Mucosa of descending colon (tissue), 3 donors: Measurements from ENCODE around the gene PAK4. TPM values are rescaled to one million over a fixed set of nuclear protein-coding genes. Genes with fewer than 3 reads are reported as not detected.

Experiments
- ATAC-seq: fragments of 200-7000 bp; cut with Tn5 transposase; one replicate; pipeline ENCODE4 v1.9.1; 2020; ENCODE audit warnings: mild to moderate bottlenecking, moderate library complexity
- DNase-seq, 3 donors: peaks; one replicate each; pipeline ENCODE4 v3.0.0-alpha.2; 2020
- H3K36me3 ChIP-seq: fragments of 200-600 bp; one replicate; pipeline ENCODE4 v1.8.0; 2021; ENCODE audit warnings: low read depth, mild to moderate bottlenecking
- H3K4me1 ChIP-seq: fragments of 200-600 bp; one replicate; pipeline ENCODE4 v1.8.0; 2021; ENCODE audit warnings: low read depth, mild to moderate bottlenecking
- H3K4me3 ChIP-seq: fragments of 200-600 bp; one replicate; pipeline ENCODE4 v1.8.0; 2021; ENCODE audit warnings: mild to moderate bottlenecking
- H3K9me3 ChIP-seq: fragments of 200-600 bp; one replicate; pipeline ENCODE4 v1.8.0; 2021; ENCODE audit warnings: mild to moderate bottlenecking
- intact Hi-C, 2 donors: fragments of 100-400 bp; cut with DNase I in 1 of 2; cut with micrococcal nuclease in 1 of 2; formaldehyde crosslinking; loops; one replicate each; pipeline versions ENCODE4 v1.11.0 to v1.11.1; 2022; cut with DNase I, micrococcal nuclease
- total RNA-seq, 3 donors: library from RNA; stranded (reverse); fragmentation: NEBNext Ultra II Directional in 2 of 3; extraction: Animal tissue kit (Norgen Biotek cat#: 25700) in 2 of 3; gene quantifications; one replicate each; pipeline versions ENCODE4 v1.2.1 to v1.2.4, GENCODE V29; 2021 to 2023
- TF ChIP-seq, protein P1 (sequence below): fragments of 200-600 bp; IDR thresholded peaks from one replicate; pipeline ENCODE4 v1.8.0; 2022; ENCODE audit warnings: antibody characterized with exemption, mild to moderate bottlenecking
- donor health status: DM: no; HTN: no; CAD: no; lungs with moderate emphysema.
- donor health status: DM: no; HTN: no; CAD: no.
- donor health status: DM: no; HTN: yes; CAD: no.

PAK4 gene
- total RNA-seq, 3 donors from 2014 or later: 54.4 to 116 (median 76.5) TPM

DNA sequence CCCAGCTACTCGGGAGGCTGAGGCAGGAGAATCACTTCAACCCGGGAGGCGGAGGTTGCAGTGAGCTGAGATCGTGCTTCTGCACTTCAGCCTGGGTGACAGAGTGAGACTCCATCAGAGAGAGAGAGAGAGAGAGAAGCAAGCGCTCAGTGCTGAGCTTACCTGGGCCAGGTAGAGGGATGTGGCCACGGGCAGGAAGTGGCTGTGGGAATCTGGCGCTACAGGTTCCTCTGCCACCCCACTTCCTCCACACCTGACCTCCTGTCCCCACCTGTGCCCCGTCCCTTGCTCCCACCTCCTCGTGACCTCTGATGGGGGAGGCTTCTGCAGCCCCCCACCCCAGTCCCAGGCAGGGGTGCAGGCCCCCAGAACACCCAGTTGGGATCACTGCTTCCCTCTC, 70.2 kb downstream of the PAK4 start:
- DNase-seq (no peak), ATAC-seq (peak; percentile 43)
- TF ChIP-seq, protein P1, sequence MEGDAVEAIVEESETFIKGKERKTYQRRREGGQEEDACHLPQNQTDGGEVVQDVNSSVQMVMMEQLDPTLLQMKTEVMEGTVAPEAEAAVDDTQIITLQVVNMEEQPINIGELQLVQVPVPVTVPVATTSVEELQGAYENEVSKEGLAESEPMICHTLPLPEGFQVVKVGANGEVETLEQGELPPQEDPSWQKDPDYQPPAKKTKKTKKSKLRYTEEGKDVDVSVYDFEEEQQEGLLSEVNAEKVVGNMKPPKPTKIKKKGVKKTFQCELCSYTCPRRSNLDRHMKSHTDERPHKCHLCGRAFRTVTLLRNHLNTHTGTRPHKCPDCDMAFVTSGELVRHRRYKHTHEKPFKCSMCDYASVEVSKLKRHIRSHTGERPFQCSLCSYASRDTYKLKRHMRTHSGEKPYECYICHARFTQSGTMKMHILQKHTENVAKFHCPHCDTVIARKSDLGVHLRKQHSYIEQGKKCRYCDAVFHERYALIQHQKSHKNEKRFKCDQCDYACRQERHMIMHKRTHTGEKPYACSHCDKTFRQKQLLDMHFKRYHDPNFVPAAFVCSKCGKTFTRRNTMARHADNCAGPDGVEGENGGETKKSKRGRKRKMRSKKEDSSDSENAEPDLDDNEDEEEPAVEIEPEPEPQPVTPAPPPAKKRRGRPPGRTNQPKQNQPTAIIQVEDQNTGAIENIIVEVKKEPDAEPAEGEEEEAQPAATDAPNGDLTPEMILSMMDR: no peak

DNA sequence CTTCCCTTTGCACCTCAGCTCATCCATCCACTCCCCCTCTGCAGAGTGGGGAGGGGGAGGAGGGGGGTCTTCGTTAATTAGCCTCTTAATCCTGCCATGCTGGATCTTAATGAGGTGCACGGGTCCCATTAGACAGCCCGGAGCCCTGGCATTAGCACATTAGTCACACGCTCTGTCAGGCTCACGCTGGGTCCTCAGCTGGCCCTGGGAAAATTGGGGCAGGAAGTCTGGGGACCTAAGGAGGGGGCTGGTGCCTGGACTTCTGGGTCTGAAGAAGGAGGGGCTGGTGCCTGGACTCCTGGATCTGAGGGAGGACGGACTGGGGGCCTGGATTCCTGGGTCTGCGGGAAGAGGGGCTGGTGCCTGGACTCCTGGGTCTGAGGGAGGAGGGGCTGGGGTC, 70.7 kb downstream of the PAK4 start:
- TF ChIP-seq, protein P1: no peak
- ATAC-seq (no peak), DNase-seq (no peak)
- no peak overlapping the region for H3K4me3 ChIP-seq
- H3K4me1 ChIP-seq: no peaks in the 10 kb centered on the region
- H3K36me3 ChIP-seq: no peaks in the 10 kb centered on the region
- intact Hi-C loops: no loop called here
- no peaks in the 10 kb centered on the region for H3K9me3 ChIP-seq

More for the DNA sequence above, 70.2 kb downstream of the PAK4 start:
- H3K36me3 ChIP-seq: no peaks in the 10 kb centered on the region
- intact Hi-C loops: no loop called here
- no peaks in the 10 kb centered on the region for H3K4me1 ChIP-seq
- no peak overlapping the region for H3K4me3 ChIP-seq
- H3K9me3 ChIP-seq: no peaks in the 10 kb centered on the region

DNA sequence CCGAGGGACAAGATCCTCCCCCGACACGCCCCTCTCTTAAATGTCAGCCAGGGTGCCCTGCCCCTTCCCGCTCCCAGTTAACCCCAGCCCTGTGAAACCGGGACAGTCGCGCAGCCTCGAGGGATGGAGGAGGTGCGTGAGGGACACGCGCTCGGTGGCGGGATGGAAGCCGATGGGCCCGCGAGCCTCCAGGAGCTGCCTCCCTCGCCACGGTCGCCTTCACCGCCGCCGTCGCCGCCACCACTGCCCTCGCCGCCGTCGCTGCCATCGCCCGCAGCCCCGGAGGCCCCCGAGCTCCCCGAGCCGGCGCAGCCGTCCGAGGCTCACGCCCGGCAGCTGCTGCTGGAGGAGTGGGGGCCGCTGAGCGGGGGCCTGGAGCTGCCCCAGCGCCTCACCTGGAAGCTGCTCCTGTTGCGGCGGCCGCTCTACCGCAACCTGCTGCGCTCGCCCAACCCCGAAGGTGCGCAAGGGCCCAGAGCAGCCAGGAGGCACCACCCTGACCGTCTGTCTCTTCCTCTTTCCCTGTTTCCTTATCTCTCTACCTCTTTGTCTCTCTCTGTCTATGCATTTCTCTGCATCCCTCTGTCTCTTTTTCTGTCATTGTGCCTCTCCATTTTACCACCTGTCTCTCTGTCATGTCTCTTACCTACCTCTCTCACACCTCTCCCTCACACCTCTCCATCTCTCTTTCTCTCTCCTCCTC, 71.4 kb downstream of the PAK4 start, which contains the start of gene NCCRP1:
NCCRP1 (plus strand) TSS at position 105 of the 703 bp plus-strand sequence; CDS start at position 124, 19 bp downstream.
- Histone ChIP-seq H3K9me3 (no peaks in the 10 kb centered on the region), H3K36me3 (no peaks in the 10 kb centered on the region), H3K4me1 (no peaks in the 10 kb centered on the region), H3K4me3 (no peak within 1 kb of the TSS)
- intact Hi-C loops: no loop called here
- TF ChIP-seq, protein P1: no peak
- ATAC-seq (no peak), DNase-seq (no peak)

DNA sequence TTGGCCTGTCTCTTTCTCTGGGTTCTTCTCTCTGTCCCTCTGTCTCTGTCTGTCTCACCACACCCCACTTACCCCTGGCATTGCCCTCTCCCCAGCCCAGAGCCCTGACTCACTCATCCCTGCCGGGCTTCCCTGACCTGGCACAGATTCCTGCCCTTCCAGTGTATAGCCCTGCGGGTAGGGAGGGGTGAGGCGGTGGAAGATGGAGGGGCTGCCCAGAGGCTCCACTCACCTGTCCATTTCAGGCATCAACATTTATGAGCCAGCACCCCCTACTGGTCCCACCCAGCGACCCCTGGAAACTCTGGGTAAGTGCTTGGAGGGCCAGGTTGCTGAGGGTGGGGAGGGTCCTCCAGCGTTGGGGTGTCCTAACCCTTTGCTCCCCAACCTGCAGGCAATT, 72.2 kb downstream of the PAK4 start:
- H3K4me1 ChIP-seq: no peaks in the 10 kb centered on the region
- no peak for DNase-seq
- H3K36me3 ChIP-seq: no peaks in the 10 kb centered on the region
- no peak for ATAC-seq
- TF ChIP-seq, protein P1: no peak
- intact Hi-C loops: no loop called here
- no peak overlapping the region for H3K4me3 ChIP-seq
- no peaks in the 10 kb centered on the region for H3K9me3 ChIP-seq

DNA sequence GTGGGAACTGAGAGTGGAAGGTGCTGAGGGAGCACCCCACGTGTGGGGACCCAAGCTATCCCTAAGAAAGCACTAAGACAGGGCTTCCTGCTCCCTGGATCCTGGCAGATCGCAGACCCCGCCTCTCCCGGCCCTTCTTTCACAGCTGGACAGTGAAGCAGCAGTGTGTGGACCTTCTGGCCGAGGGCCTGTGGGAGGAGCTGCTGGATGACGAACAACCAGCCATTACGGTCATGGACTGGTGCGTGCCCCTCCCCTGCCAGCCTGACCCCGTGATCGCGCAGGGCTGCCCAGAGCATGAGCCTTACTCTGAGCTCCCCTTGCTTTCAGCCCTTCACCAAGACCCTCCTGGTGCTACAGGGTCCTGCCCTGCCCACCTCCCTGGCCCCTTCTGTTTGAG, 73.4 kb downstream of the PAK4 start:
- TF ChIP-seq, protein P1: no peak
- Histone ChIP-seq H3K4me1 (no peaks in the 10 kb centered on the region), H3K9me3 (no peaks in the 10 kb centered on the region), H3K36me3 (no peaks in the 10 kb centered on the region), H3K4me3 (no peak overlapping the region)
- intact Hi-C loops: no loop called here
- ATAC-seq: peak; percentile 40
- no peak for DNase-seq
